ENCODE measurements around the gene BTBD9. TPM values are rescaled to one million over a fixed set of nuclear protein-coding genes. Genes with fewer than 3 reads are reported as not detected.
"Not testable (repeated sequence)": the region's sequence is repeated elsewhere in the genome, so short reads cannot be mapped to it uniquely, and the experiment has no call there.

Gene BTBD9
- total RNA-seq, 2 experiments from 2014 or later = 6.8 to 7.0 TPM

- no peak overlapping the region for H3K4me3 Mint-ChIP-seq
- H3K36me3 Mint-ChIP-seq = no peaks in the 10 kb centered on the region
- no peaks in the 10 kb centered on the region for H3K9me3 Mint-ChIP-seq
- no peak for DNase-seq
- H3K27ac Mint-ChIP-seq = no peak overlapping the region
- peaks cover 2% of the 10 kb centered on the region for H3K4me1 Mint-ChIP-seq
- H3K27me3 Mint-ChIP-seq = no peaks in the 10 kb centered on the region
Measured at GRCh38 chr6:38352636-38353035, 287.1 kb downstream of the BTBD9 start.

DNA sequence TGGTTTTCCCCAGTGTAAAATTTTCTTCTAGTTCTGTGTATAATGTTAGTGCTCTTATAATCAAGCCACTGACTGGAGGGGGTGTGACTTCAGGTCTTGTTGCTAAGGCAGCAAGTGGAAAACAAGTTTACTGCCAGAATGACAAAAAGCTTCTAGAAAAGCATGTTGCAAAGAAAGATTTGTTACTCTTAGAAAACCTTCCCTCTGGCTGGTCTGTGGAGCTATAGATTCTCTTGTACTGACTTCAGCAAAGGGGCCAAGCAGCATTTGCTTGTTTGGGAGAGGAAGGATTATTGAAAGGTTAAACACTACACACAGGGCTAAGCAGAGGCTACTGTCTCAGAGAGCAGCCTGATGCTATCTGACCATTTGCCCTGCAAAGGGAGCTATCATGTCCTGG is 288.8 kb downstream of the BTBD9 start:
- Mint-ChIP-seq H3K36me3 (no peaks in the 10 kb centered on the region), H3K27ac (no peak overlapping the region), H3K4me3 (no peak overlapping the region), H3K4me1 (peaks cover 2% of the 10 kb centered on the region), H3K9me3 (no peaks in the 10 kb centered on the region), H3K27me3 (no peaks in the 10 kb centered on the region)
- no peak for DNase-seq

- peaks cover 2% of the 10 kb centered on the region for H3K4me1 Mint-ChIP-seq
- H3K36me3 Mint-ChIP-seq = no peaks in the 10 kb centered on the region
- H3K9me3 Mint-ChIP-seq = no peaks in the 10 kb centered on the region
- H3K27ac Mint-ChIP-seq = no peak overlapping the region
- DNase-seq = no peak
- no peaks in the 10 kb centered on the region for H3K27me3 Mint-ChIP-seq
- no peak overlapping the region for H3K4me3 Mint-ChIP-seq
Measured at GRCh38 chr6:38350220-38350619, 289.5 kb downstream of the BTBD9 start.

GRCh38 chr6:38349795-38350194 is 289.9 kb downstream of the BTBD9 start:
- Mint-ChIP-seq H3K36me3 (no peaks in the 10 kb centered on the region), H3K9me3 (no peaks in the 10 kb centered on the region), H3K27me3 (no peaks in the 10 kb centered on the region), H3K4me1 (peaks cover 2% of the 10 kb centered on the region), H3K27ac (no peak overlapping the region), H3K4me3 (no peak overlapping the region)
- no peak for DNase-seq

DNA sequence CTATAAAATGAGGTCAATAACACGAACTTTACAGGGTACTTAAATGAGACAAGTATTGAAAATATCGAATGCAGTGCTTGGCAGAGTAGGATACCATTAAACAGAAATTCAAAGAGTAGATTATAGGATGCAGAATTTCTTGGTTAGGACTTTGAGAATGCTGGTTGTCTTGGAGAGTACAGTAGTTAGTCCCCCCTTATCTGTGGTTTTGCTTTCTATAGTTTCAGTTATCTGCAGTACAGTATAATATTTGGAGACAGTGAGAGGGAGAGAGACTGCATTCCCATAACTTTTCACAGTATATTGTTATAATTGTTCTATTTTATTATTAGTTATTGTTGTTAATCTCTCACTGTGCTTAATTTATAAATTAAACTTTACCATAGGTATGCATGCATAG is 290.5 kb downstream of the BTBD9 start:
- peaks cover under 1% of the 10 kb centered on the region for H3K36me3 Mint-ChIP-seq
- DNase-seq = no peak
- no peaks in the 10 kb centered on the region for H3K27me3 Mint-ChIP-seq
- H3K4me3 Mint-ChIP-seq = no peak overlapping the region
- H3K4me1 Mint-ChIP-seq = peaks cover 2% of the 10 kb centered on the region
- H3K9me3 Mint-ChIP-seq = no peaks in the 10 kb centered on the region
- H3K27ac Mint-ChIP-seq = no peak overlapping the region

DNA sequence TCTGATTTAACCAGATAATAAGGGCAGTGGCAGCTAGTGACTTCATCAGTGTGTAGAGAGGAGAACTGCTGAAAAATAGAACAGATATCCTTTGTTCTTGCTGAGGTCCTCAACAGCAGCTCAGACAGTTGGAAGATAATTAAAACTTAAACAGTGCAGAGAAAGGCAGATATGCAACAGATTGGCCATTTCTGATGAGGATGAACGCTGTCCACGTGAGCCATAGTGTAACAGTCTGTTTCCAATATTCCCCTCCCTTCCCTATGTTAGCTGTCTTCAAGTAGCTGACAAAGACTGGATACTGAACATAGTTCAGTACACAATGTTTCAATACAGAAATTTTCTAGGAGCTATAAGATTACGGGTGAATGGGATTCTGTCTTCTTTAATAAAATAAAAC is 291.4 kb downstream of the BTBD9 start:
- Mint-ChIP-seq H3K4me3 (no peak overlapping the region), H3K27me3 (no peaks in the 10 kb centered on the region), H3K9me3 (no peaks in the 10 kb centered on the region), H3K4me1 (peaks cover 2% of the 10 kb centered on the region), H3K36me3 (peaks cover 5% of the 10 kb centered on the region), H3K27ac (no peak overlapping the region)
- DNase-seq = no peak

- DNase-seq, H3K27me3 Mint-ChIP-seq, H3K4me1 Mint-ChIP-seq, H3K9me3 Mint-ChIP-seq, H3K4me3 Mint-ChIP-seq, H3K27ac Mint-ChIP-seq, H3K36me3 Mint-ChIP-seq: not testable (repeated sequence)
Measured at GRCh38 chr6:38347829-38348228, 291.9 kb downstream of the BTBD9 start.

DNA sequence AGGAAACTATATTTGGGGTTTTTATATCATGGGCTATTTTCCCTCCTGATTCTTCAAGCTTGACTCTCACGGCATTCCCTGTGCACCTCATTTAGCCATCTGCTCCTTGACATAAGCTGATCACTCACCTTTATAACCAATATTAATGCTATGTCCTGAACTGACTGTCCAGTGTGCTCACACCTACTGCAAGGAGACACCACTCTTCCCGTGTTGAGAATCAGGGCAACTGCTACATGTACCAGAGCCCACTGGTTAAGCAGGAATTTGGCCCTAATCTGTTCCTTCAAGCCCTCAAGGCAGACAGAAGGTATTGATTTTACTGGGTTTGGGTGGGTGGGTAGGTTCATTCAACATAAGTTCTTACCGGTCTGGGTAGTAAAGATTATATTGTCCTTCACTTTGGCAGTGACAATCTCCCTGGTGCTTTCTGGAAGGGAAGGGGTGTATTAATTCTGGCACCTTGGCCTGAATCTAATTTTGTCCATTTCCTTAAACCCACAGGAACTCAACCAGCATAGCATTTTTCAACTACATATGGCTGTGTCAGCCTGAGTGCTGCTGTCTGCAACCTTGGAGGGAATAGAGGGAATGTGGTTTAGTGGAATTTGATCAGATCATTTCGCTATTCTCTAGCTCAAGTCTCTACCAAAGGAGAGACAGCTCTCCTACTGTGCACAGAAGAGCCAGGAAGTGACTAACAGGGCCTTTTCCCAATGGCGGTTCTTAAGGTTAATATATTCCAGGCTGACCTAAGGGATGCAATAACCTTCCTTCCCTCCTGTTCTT is 293.2 kb downstream of the BTBD9 start:
- DNase-seq = no peak
- Mint-ChIP-seq H3K27me3 (no peaks in the 10 kb centered on the region), H3K27ac (no peak overlapping the region), H3K4me1 (no peaks in the 10 kb centered on the region), H3K9me3 (no peaks in the 10 kb centered on the region), H3K36me3 (peaks cover 5% of the 10 kb centered on the region), H3K4me3 (no peak overlapping the region)

GRCh38 chr6:38345586-38345985 is 294.1 kb downstream of the BTBD9 start:
- Mint-ChIP-seq H3K27ac (no peak overlapping the region), H3K36me3 (peaks cover 7% of the 10 kb centered on the region), H3K9me3 (no peaks in the 10 kb centered on the region), H3K4me1 (no peaks in the 10 kb centered on the region), H3K27me3 (no peaks in the 10 kb centered on the region), H3K4me3 (no peak overlapping the region)
- DNase-seq = no peak

- Mint-ChIP-seq H3K27me3 (no peaks in the 10 kb centered on the region), H3K9me3 (no peaks in the 10 kb centered on the region), H3K4me3 (no peak overlapping the region), H3K27ac (no peak overlapping the region), H3K4me1 (no peaks in the 10 kb centered on the region), H3K36me3 (peaks cover 25% of the 10 kb centered on the region)
- DNase-seq = no peak
Measured at GRCh38 chr6:38341496-38341895, 298.2 kb downstream of the BTBD9 start.

- no peak for DNase-seq
Measured at GRCh38 chr6:38339914-38340313, 299.8 kb downstream of the BTBD9 start.

DNA sequence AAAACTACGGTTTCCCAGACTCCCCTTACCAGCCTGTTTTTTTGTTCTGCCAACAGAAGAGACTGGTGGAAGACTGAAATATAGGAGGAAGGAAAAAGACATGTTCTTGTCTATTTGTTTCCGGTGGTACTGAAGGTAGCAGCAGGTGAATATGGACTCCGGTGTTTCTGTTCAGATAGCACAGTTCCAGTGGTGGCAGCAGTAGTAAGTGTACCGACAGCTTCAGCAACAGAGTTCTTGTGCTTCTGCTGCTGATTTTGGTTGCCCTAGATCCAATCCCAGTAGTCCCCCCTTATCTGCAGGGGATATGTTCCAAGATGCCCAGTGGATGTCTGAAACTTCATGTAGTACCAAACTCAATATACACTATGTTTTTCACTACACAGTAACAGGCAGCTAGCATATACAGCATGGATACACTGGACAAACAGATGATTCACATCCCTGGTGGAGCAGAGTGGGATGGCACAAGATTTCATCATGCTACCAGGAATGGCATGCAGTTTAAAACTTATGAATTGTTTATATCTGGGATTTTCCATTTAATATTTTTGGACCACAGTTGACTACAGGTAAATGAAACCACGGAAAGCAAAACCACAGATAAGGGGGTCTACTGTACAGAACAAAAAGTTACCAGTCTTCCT is 301.8 kb downstream of the BTBD9 start:
- no peaks in the 10 kb centered on the region for H3K27me3 Mint-ChIP-seq
- no peak for DNase-seq
- H3K36me3 Mint-ChIP-seq = peaks cover 40% of the 10 kb centered on the region
- no peak overlapping the region for H3K4me3 Mint-ChIP-seq
- no peak overlapping the region for H3K27ac Mint-ChIP-seq
- H3K4me1 Mint-ChIP-seq = no peaks in the 10 kb centered on the region
- peaks cover 13% of the 10 kb centered on the region for H3K9me3 Mint-ChIP-seq

More at GRCh38 chr6:38339914-38340313, 299.8 kb downstream of the BTBD9 start:
- Mint-ChIP-seq H3K4me3 (no peak overlapping the region), H3K4me1 (no peaks in the 10 kb centered on the region), H3K9me3 (peaks cover 3% of the 10 kb centered on the region), H3K36me3 (peaks cover 33% of the 10 kb centered on the region), H3K27me3 (no peaks in the 10 kb centered on the region), H3K27ac (no peak overlapping the region)

- peaks cover 13% of the 10 kb centered on the region for H3K9me3 Mint-ChIP-seq
- H3K27ac Mint-ChIP-seq = no peak overlapping the region
- no peak for DNase-seq
- H3K4me3 Mint-ChIP-seq = no peak overlapping the region
- H3K36me3 Mint-ChIP-seq = peaks cover 40% of the 10 kb centered on the region
- no peaks in the 10 kb centered on the region for H3K4me1 Mint-ChIP-seq
- no peaks in the 10 kb centered on the region for H3K27me3 Mint-ChIP-seq
Measured at GRCh38 chr6:38336922-38337321, 302.8 kb downstream of the BTBD9 start.

- no peak overlapping the region for H3K27ac Mint-ChIP-seq
- no peak for DNase-seq
- H3K36me3 Mint-ChIP-seq = no peaks in the 10 kb centered on the region
- no peaks in the 10 kb centered on the region for H3K27me3 Mint-ChIP-seq
- H3K4me1 Mint-ChIP-seq = peaks cover 3% of the 10 kb centered on the region
- no peaks in the 10 kb centered on the region for H3K9me3 Mint-ChIP-seq
- H3K4me3 Mint-ChIP-seq = no peak overlapping the region
Measured at GRCh38 chr6:38326837-38327236, 312.9 kb downstream of the BTBD9 start.

DNA sequence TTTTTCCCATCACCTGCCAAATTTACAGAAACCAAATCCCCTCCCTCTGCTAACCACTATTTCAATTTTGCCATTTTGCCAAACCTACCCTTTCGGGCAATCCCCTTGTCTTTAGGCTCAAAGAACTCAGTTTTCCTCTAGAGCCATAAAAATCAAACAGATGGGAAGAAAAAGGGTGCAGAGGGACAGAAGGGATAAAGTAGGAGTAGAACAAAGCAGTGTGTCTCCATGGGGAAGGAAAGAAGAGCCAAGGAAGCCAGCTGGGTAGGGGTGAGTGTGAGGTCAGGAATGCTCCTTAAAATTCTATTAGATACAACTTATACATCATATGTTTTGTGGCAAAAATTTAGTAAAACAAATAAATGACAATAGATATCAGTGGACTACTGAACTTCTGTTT is 316.5 kb downstream of the BTBD9 start:
- Mint-ChIP-seq H3K27ac (no peak overlapping the region), H3K27me3 (no peaks in the 10 kb centered on the region), H3K4me1 (peaks cover 3% of the 10 kb centered on the region), H3K36me3 (peaks cover under 1% of the 10 kb centered on the region), H3K9me3 (no peaks in the 10 kb centered on the region), H3K4me3 (no peak overlapping the region)
- DNase-seq = no peak

GRCh38 chr6:38322138-38322537 is 317.6 kb downstream of the BTBD9 start:
- Mint-ChIP-seq H3K4me1 (peaks cover 3% of the 10 kb centered on the region), H3K27ac (no peak overlapping the region), H3K36me3 (peaks cover 3% of the 10 kb centered on the region), H3K9me3 (no peaks in the 10 kb centered on the region), H3K27me3 (no peaks in the 10 kb centered on the region), H3K4me3 (no peak overlapping the region)
- no peak for DNase-seq
